ENCODE measurements around the gene PTPRD. TPM values are rescaled to one million over a fixed set of nuclear protein-coding genes. Genes with fewer than 3 reads are reported as not detected.

The PTPRD gene
- total RNA-seq, 1 donor = 11.5 TPM

DNA sequence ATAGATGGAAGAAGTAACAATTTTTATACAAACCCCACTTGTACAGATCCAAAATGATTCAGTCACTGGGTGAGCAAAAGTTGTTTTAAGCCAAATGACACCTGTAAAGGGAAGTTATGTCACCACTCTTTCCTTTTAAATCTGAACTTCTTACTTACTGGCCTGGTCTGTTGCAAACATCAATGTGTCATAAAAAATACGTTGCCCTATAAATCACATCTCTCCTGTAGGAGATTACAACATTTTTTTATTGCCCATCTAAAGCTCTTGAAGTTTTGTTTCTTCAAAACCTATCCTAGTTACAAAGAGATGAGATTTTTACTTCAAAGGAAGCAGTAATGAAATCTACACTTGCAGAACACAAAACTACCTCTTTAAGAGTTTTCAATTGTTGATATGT is 1725.4 kb downstream of the PTPRD start:
- TF ChIP-seq, protein P1, sequence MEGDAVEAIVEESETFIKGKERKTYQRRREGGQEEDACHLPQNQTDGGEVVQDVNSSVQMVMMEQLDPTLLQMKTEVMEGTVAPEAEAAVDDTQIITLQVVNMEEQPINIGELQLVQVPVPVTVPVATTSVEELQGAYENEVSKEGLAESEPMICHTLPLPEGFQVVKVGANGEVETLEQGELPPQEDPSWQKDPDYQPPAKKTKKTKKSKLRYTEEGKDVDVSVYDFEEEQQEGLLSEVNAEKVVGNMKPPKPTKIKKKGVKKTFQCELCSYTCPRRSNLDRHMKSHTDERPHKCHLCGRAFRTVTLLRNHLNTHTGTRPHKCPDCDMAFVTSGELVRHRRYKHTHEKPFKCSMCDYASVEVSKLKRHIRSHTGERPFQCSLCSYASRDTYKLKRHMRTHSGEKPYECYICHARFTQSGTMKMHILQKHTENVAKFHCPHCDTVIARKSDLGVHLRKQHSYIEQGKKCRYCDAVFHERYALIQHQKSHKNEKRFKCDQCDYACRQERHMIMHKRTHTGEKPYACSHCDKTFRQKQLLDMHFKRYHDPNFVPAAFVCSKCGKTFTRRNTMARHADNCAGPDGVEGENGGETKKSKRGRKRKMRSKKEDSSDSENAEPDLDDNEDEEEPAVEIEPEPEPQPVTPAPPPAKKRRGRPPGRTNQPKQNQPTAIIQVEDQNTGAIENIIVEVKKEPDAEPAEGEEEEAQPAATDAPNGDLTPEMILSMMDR (IDR thresholded peaks at IDR 0.05; ENCODE audit: insufficient read depth, low read length) = no peak
- H3K4me3 ChIP-seq (ENCODE audit: low read depth, low read length) = no peak overlapping the region
- DNase-seq (ENCODE audit: low read depth) = no peak

DNA sequence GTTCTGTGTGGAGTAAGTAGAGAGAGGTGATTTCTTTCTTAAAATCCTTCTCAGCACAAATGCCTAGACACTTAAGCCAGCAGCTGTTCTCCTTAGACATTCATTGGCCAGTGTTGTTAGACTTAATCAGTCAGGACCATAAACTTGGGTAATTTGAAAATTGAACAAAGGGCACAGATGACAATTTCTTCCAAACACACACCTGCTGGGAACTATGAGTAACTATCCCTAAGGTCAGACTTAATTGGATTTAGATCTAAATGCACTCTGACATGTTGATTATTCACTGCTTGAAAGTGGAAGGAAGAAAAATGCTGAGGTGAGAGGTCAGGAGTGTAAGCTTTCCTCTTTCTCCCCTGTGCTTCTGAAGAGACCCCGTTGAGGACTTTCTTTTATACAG is 1729.5 kb downstream of the PTPRD start:
- TF ChIP-seq, protein P1 (IDR thresholded peaks at IDR 0.05; ENCODE audit: insufficient read depth, low read length) = no peak
- no peak for DNase-seq (ENCODE audit: low read depth)
- no peak overlapping the region for H3K4me3 ChIP-seq (ENCODE audit: low read depth, low read length)

DNA sequence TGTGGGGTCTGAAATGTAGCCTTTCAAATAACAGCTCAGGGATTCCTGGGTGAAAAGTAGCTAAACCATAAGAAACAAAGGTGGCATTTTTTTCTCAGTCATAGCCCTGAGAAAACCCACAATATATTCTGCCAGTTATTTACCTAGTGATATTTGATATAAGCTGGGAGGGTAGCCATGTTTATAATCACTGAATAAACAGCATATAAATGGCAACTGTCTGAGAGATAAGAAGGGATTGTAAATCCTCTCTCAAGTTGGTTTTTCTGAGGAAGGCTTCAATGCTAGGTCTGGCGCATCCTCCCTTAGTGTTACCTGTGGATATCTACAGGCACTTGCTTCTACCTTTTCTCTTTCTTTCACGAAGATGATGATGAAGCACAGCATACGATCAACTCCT is 1732.7 kb downstream of the PTPRD start:
- no peak for DNase-seq (ENCODE audit: low read depth)
- no peak overlapping the region for H3K4me3 ChIP-seq (ENCODE audit: low read depth, low read length)
- TF ChIP-seq, protein P1 (IDR thresholded peaks at IDR 0.05; ENCODE audit: insufficient read depth, low read length) = no peak

DNA sequence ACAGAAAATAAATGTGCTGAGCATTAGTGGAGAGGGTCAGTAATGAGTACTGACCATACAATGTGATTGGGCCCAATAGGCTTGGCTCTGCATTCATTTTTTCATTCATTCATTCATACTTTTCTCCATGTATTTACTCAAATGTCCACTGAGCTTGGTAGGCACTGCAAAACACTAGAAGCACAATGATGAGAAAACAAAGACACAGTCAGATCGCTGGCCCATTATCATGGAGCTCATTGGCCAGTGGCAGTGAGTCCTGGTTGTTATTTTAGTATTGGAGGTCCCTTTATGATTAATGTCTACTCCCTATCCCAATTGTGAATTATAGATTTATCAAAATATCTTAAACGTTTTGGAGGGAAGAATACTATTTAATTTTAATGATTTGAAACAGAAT is 1733.5 kb downstream of the PTPRD start:
- no peak for DNase-seq (ENCODE audit: low read depth)
- H3K4me3 ChIP-seq (ENCODE audit: low read depth, low read length) = no peak overlapping the region
- TF ChIP-seq, protein P1 (IDR thresholded peaks at IDR 0.05; ENCODE audit: insufficient read depth, low read length) = no peak

DNA sequence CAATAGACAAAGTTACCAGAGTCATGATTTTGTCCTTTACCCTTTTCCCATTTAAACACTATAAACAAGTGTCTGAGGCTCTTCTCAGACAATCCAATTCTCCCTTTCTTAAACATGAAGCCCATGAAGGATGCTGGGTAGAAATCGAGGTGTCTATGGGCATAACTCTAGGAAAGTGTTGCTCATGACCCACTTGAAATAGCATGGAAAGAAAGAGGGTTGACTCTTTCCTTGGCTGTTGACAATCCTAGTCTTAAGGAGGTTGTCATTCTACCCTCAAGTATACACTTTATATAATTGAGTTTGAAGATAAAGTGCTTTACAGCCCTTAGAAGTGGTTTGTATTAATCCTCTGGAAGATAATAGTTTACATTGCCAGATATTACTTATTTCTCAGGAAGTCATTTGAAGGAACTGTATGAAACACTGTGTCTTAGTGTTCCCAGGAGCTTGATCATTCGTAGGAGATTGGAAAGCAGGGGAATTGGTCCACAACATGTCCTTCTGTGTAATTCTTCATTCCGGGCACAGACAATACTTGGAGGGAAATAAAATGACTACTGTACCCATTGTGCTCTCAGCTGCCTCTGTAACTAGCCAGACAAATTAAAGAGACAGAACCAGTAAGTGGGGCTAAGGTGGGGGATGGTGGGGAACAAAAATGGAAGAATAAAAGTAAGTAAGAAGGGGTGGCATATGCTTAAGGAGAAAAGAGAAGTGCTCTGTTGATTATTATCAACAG is 1734.9 kb downstream of the PTPRD start:
- no peak overlapping the region for H3K4me3 ChIP-seq (ENCODE audit: low read depth, low read length)
- TF ChIP-seq, protein P1 (IDR thresholded peaks at IDR 0.05; ENCODE audit: insufficient read depth, low read length) = no peak

DNA sequence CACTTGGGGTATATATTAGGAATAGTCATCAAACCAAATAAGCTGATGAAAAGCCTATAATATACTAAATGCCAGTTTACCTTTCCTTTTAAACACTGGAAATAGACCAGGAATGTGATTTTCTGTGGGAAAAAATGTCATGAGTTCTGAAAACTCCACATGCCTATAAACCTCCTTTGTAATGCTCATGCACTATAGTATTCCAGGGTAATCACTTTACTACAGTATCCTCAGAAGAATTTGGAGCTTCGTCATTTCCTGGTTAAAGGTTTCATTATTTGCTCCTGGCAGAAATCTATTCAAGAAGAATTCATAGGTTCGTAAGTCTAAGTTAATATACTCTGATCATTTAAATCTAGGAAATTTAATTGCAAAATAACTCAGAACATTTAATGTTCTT is 1736.5 kb downstream of the PTPRD start:
- DNase-seq (ENCODE audit: low read depth) = no peak
- H3K4me3 ChIP-seq (ENCODE audit: low read depth, low read length) = no peak overlapping the region
- TF ChIP-seq, protein P1 (IDR thresholded peaks at IDR 0.05; ENCODE audit: insufficient read depth, low read length) = no peak

More for the DNA sequence above, 1734.9 kb downstream of the PTPRD start:
- DNase-seq (ENCODE audit: low read depth) = no peak

DNA sequence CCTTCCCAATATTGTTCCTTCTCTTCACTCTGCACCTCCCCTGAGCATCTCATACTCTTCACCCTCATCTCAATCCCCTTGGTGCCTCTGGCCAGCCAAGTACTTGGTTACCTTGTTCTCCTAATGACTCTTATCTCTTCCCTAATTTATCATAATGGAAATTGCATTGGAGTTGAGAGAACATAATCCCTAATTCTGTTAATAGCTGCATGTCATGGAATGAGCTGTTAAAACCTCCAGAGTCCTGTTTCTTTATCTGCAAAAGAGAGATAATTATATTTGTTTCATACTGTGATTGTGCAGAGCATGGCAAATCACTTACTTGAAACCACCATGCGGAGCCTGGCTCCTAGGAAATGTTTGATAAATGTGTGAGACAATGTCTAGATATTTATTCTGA is 1738.3 kb downstream of the PTPRD start:
- TF ChIP-seq, protein P1 (IDR thresholded peaks at IDR 0.05; ENCODE audit: insufficient read depth, low read length) = no peak
- no peak overlapping the region for H3K4me3 ChIP-seq (ENCODE audit: low read depth, low read length)
- no peak for DNase-seq (ENCODE audit: low read depth)
